Measurements from ENCODE around the gene SCN5A. TPM values are rescaled to one million over a fixed set of nuclear protein-coding genes. Genes with fewer than 3 reads are reported as not detected.

The SCN5A gene
- total and polyA plus RNA-seq, 2 donors (not counting 1 experiment from before 2014, with no cell fraction given): 0.20 to 0.37 TPM

DNA sequence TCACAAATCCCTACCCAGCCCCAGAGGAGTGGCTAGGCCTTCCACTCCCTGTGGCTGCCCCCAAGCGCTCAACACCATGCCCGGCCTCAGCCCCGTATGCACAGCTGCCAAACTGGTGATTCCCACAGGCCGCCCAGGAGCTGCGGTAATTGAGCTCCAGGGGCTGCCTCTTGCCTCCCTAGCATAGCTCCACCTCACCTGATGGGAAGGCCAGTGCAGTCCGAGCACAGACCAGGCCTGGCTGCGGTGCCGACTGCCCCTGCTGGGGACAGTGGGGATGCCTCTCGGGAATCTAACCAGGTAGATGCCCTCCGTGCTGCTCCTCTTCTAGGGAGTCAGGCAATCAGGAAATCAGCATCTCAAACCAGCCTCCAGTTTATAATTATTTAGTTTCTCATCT is 25.9 kb downstream of the SCN5A start:
- peaks cover 0 to 6% (median 0%) of the 10 kb centered on the region in 3 donors for H3K9me3 ChIP-seq (ENCODE audit: control extremely low read depth in 1 of 3, control insufficient read depth in 2 of 3, insufficient read depth in 1 of 3, low read length in 2 of 3)
- H3K36me3 ChIP-seq (replicated peaks in 1 of 2; ENCODE audit: control extremely low read depth in 1 of 2, control insufficient read depth in 1 of 2, extremely low read depth in 1 of 2, insufficient read depth in 2 of 2, low read length in 1 of 2): no peaks in the 10 kb centered on the region
- 94% methylated on average over 5 of the region's 10 CpGs for WGBS (ENCODE audit: insufficient coverage)
- peaks cover 2% of the 10 kb centered on the region for H3K27me3 Mint-ChIP-seq
- no peak overlapping the region for H2AFZ ChIP-seq (ENCODE audit: insufficient read depth, low read depth, low read length, poor library complexity, severe bottlenecking)
- H3K79me2 ChIP-seq (ENCODE audit: control insufficient read depth, insufficient read depth, low read length): no peaks in the 10 kb centered on the region
- no peak overlapping the region for H3K4me3 Mint-ChIP-seq
- ChIA-PET CTCF (interaction anchor here (0.9 kb wide), 1 partner anchor 32 kb away, joined by 3 read pairs; no protein-coding TSS in a partner anchor), POLR2A (no interaction called here)
- H3K4me1 ChIP-seq (ENCODE audit: control insufficient read depth in 2 of 2, insufficient read depth in 2 of 2, low read length in 2 of 2): no peaks in the 10 kb centered on the region
- no peak for ATAC-seq (ENCODE audit: low read depth)
- H3K27ac Mint-ChIP-seq: no peak overlapping the region
- no peak overlapping the region for H3K4me3 ChIP-seq (ENCODE audit: control extremely low read depth in 1 of 5, extremely low read depth in 1 of 5, insufficient read depth in 1 of 5, low read depth in 2 of 5, low read length in 4 of 5)
- no peak overlapping the region for H3K27ac ChIP-seq (ENCODE audit: low read length in 2 of 2)
- no peak for DNase-seq
- no peaks in the 10 kb centered on the region for H3K9me3 Mint-ChIP-seq (ENCODE audit: insufficient read depth)
- intact Hi-C loops (cut with micrococcal nuclease): no loop called here
- no peaks in the 10 kb centered on the region for H4K20me1 ChIP-seq (ENCODE audit: control insufficient read depth, insufficient read depth, low read length, poor library complexity, severe bottlenecking)
- H3K9ac ChIP-seq (ENCODE audit: low read length): no peak overlapping the region
- no peak for TF ChIP-seq EZH2 (IDR thresholded peaks at IDR 0.05; ENCODE audit: borderline replicate concordance, insufficient read depth, low read depth, low read length, poor library complexity, severe bottlenecking)
- TF ChIP-seq, protein P1, sequence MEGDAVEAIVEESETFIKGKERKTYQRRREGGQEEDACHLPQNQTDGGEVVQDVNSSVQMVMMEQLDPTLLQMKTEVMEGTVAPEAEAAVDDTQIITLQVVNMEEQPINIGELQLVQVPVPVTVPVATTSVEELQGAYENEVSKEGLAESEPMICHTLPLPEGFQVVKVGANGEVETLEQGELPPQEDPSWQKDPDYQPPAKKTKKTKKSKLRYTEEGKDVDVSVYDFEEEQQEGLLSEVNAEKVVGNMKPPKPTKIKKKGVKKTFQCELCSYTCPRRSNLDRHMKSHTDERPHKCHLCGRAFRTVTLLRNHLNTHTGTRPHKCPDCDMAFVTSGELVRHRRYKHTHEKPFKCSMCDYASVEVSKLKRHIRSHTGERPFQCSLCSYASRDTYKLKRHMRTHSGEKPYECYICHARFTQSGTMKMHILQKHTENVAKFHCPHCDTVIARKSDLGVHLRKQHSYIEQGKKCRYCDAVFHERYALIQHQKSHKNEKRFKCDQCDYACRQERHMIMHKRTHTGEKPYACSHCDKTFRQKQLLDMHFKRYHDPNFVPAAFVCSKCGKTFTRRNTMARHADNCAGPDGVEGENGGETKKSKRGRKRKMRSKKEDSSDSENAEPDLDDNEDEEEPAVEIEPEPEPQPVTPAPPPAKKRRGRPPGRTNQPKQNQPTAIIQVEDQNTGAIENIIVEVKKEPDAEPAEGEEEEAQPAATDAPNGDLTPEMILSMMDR (IDR thresholded peaks at IDR 0.05): no peak
- H3K27me3 ChIP-seq (replicated peaks in 1 of 4; ENCODE audit: control extremely low read depth in 1 of 4, control insufficient read depth in 3 of 4, insufficient read depth in 4 of 4, low read length in 3 of 4): no peaks in the 10 kb centered on the region
- H3K4me2 ChIP-seq (replicated peaks; ENCODE audit: low read depth, low read length, poor library complexity, severe bottlenecking): no peak overlapping the region
- H3K4me1 Mint-ChIP-seq: no peaks in the 10 kb centered on the region

GRCh38 chr3:38622336-38622735 is 27.2 kb downstream of the SCN5A start:
- Histone ChIP-seq H3K27ac (ENCODE audit: low read length in 2 of 2) (no peak overlapping the region), H3K79me2 (ENCODE audit: control insufficient read depth, insufficient read depth, low read length) (no peaks in the 10 kb centered on the region), H3K36me3 (replicated peaks in 1 of 2; ENCODE audit: control extremely low read depth in 1 of 2, control insufficient read depth in 1 of 2, extremely low read depth in 1 of 2, insufficient read depth in 2 of 2, low read length in 1 of 2) (no peaks in the 10 kb centered on the region), H3K9me3 (ENCODE audit: control extremely low read depth in 1 of 3, control insufficient read depth in 2 of 3, insufficient read depth in 1 of 3, low read length in 2 of 3) (peaks cover 0 to 6% (median 0%) of the 10 kb centered on the region in 3 donors), H3K27me3 (replicated peaks in 1 of 4; ENCODE audit: control extremely low read depth in 1 of 4, control insufficient read depth in 3 of 4, insufficient read depth in 4 of 4, low read length in 3 of 4) (no peaks in the 10 kb centered on the region), H3K4me1 (ENCODE audit: control insufficient read depth in 2 of 2, insufficient read depth in 2 of 2, low read length in 2 of 2) (no peaks in the 10 kb centered on the region), H4K20me1 (ENCODE audit: control insufficient read depth, insufficient read depth, low read length, poor library complexity, severe bottlenecking) (no peaks in the 10 kb centered on the region), H2AFZ (ENCODE audit: insufficient read depth, low read depth, low read length, poor library complexity, severe bottlenecking) (no peak overlapping the region), H3K4me2 (replicated peaks; ENCODE audit: low read depth, low read length, poor library complexity, severe bottlenecking) (no peak overlapping the region), H3K4me3 (ENCODE audit: control extremely low read depth in 1 of 5, extremely low read depth in 1 of 5, insufficient read depth in 1 of 5, low read depth in 2 of 5, low read length in 4 of 5) (no peak overlapping the region), H3K9ac (ENCODE audit: low read length) (no peak overlapping the region)
- intact Hi-C loops (cut with micrococcal nuclease): no loop called here
- no peak for DNase-seq
- POLR2A ChIA-PET: no interaction called here
- Mint-ChIP-seq H3K4me1 (no peaks in the 10 kb centered on the region), H3K27me3 (peaks cover 9% of the 10 kb centered on the region), H3K27ac (no peak overlapping the region), H3K9me3 (ENCODE audit: insufficient read depth) (no peaks in the 10 kb centered on the region), H3K4me3 (no peak overlapping the region)
- no peak for ATAC-seq (ENCODE audit: low read depth)
- CTCF ChIA-PET: no interaction called here
- TF ChIP-seq, protein P1 (IDR thresholded peaks at IDR 0.05): no peak
- TF ChIP-seq EZH2 (IDR thresholded peaks at IDR 0.05; ENCODE audit: borderline replicate concordance, insufficient read depth, low read depth, low read length, poor library complexity, severe bottlenecking): no peak
- WGBS (ENCODE audit: insufficient coverage): 88% methylated on average over 10 of the region's 10 CpGs
